Measurements from ENCODE around the gene CACNA1B. TPM values are rescaled to one million over a fixed set of nuclear protein-coding genes. Genes with fewer than 3 reads are reported as not detected.

The CACNA1B gene
- polyA plus RNA-seq, 2 of the 4 experiments (the other 2 are of a cell fraction), result 0.03 to 0.06 TPM

DNA sequence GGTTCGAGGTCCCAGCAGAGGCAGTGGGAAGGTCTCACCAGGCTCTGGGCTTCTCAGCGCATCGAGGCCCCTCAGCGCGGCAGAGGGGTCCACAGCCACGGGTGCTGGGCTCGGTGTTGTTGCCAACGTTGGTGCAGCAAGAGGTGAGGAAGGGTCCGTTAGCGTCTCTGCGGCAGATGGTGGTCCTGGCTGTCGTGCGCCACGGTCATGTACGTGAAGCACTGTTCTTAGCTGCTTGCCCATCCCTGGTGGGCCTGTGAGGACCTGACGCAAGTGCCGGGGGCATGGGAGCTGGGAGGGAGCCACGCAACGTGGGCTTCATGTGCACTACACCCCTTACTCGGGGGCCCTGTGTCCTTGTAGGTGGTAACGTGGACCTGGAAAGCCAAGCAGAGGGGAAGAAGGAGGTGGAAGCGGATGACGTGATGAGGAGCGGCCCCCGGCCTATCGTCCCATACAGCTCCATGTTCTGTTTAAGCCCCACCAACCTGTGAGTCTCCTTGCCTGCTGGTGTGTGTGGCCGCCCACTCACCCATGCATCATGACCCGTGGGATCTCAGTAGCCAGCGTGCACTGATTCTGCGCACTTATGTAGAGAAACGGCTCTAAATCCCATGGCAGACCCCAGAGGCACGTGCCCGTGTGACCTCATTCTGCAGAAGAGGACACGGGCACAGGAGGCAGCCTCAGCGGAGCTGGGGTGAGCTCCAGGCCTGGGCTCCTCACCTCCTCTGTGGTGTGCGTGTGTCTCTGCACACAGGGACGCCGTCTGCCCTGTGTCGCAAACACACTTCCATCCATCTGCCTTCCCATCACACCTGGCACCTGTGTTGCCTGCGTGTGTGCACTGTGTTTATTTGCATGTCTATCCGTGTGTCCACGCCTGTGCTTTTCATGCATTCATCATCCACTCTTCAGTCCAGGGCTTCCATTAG, 166.1 kb downstream of the CACNA1B start (continued):
- TF ChIP-seq HEYL (CRISPR knock-in tag; IDR thresholded peaks at IDR 0.05), result no peak
- no peak for TF ChIP-seq RCOR1 (IDR thresholded peaks at IDR 0.05; ENCODE audit: low read depth, low read length)
- TF ChIP-seq, protein P1, sequence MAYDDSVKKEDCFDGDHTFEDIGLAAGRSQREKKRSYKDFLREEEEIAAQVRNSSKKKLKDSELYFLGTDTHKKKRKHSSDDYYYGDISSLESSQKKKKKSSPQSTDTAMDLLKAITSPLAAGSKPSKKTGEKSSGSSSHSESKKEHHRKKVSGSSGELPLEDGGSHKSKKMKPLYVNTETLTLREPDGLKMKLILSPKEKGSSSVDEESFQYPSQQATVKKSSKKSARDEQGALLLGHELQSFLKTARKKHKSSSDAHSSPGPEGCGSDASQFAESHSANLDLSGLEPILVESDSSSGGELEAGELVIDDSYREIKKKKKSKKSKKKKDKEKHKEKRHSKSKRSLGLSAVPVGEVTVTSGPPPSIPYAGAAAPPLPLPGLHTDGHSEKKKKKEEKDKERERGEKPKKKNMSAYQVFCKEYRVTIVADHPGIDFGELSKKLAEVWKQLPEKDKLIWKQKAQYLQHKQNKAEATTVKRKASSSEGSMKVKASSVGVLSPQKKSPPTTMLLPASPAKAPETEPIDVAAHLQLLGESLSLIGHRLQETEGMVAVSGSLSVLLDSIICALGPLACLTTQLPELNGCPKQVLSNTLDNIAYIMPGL (CRISPR knock-in tag; IDR thresholded peaks at IDR 0.05; ENCODE audit: borderline replicate concordance), result no peak
- no peak for TF ChIP-seq RAD21 (conservative IDR thresholded peaks at IDR 0.05 in 1 of 2, IDR thresholded peaks at IDR 0.05 in 1 of 2)

DNA sequence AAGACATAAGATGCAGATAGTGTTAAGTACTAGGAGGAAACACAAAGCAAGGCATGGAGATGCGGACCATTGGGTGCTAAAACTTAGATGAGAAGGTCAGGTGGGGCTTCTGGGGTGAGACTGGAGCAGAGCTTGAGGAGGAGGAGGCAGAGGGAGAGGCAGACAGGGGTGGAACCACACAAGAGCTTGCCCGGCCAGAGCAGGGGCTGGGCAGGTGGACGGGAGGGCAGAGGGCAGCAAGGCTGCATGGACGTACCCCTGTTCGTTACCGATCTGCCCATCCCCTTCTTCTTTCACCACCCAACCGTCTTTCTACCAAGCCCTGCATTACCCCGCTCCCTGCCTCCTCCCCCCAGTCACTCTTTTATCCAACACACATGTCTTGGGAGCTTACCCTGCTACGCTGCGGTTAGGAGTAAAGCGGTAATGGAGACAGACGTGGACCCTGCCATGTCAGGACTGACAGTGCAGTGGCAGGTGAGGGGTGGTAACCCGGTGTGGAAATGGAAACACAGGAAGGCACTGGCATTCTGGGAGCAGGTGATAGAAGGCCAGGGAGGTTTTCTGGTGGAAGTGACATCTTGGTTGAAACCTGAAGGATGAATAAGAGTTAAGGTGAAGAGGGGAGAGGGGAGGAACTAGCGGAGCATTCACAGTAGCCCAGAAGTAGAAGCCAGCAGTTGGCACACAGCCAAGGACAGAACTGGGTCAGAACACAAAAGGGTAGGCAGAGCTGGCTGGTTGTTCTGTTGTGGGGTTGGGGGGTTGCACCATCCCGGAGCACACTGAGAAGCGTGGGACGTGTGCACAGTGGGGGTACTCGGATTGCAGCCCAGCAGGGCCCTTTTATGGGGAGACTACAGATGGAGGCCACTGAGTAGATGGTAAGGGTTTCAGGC, 167.2 kb downstream of the CACNA1B start:
- CTCF ChIA-PET, result no interaction called here
- 54% methylated on average over 18 of the region's 18 CpGs for WGBS (ENCODE audit: missing lambda C conversion rate)
- no peak for ATAC-seq
- POLR2A ChIA-PET, result no interaction called here
- FAIRE-seq, result no peak
- Histone ChIP-seq H3K4me1 (no peaks in the 10 kb centered on the region), H3K4me2 (no peak overlapping the region), H3K9me3 (no peaks in the 10 kb centered on the region), H3K4me3 (no peak overlapping the region), H3K27ac (no peak overlapping the region)
- TF ChIP-seq MAZ (IDR thresholded peaks at IDR 0.05; ENCODE audit: borderline replicate concordance, low read depth, low read length) (no peak), EHMT2 (IDR thresholded peaks at IDR 0.05; ENCODE audit: low read depth) (no peak)
- DNase-seq (ENCODE audit: low read depth in 1 of 2, low spot score in 1 of 2), result no peak

DNA sequence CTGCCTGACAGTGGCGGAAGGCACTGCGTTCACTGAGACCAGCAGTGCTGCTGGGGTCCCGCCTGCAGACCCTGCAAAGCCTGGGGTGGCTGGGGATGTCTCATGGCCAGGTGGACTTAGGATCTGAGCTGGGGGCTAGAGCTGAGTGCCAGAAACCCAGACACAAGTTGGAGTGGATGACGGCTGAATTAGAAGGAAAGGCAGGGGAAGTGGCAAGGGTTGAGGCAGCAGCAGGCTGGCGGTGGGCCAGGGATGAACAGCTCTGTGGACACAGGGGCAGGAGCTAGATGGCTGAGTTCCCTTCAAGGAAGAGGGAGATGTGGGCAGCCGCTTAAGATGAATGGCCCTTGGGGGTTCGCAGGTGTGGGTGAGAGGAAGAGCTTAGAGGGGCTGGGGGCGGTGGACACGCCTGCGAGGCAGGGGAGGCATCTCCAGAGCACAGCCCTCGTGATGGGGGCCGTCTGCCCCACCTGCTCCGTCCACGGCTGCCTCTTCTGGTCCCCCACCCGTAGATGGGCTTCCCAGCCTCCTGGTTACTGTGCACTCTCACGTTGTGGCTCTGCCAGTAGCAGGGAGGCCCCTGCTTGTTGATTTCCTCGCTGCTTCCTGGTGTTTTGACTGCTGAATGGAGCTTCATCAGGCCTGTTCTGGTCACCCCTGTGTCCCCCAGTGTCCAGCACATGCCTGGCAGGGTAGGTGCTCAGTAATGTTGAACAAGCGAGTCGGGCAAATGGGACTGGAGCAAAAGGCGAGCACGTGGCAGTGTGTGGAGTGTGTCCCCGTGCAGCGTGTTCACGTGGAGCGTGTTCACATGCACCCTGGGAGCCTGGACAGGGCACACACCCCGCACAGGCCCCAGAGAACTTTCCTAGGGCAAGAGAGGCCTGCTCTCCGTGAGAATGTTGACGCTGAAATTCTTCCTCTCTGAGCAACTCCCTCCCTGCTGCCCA, 168.2 kb downstream of the CACNA1B start:
- CTCF ChIA-PET, result no interaction called here
- no peak for DNase-seq (ENCODE audit: low read depth in 1 of 2, low spot score in 1 of 2)
- H3K4me2 ChIP-seq, result no peak overlapping the region
- no peak overlapping the region for H3K4me3 ChIP-seq
- ATAC-seq, result no peak
- no peaks in the 10 kb centered on the region for H3K9me3 ChIP-seq
- H3K4me1 ChIP-seq, result no peaks in the 10 kb centered on the region
- no peak for FAIRE-seq
- no peak for TF ChIP-seq MAFK (IDR thresholded peaks at IDR 0.05; ENCODE audit: partially characterized antibody)
- TF ChIP-seq, protein P2, sequence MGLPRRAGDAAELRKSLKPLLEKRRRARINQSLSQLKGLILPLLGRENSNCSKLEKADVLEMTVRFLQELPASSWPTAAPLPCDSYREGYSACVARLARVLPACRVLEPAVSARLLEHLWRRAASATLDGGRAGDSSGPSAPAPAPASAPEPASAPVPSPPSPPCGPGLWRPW (IDR thresholded peaks at IDR 0.05), result no peak
- TF ChIP-seq, protein P3, sequence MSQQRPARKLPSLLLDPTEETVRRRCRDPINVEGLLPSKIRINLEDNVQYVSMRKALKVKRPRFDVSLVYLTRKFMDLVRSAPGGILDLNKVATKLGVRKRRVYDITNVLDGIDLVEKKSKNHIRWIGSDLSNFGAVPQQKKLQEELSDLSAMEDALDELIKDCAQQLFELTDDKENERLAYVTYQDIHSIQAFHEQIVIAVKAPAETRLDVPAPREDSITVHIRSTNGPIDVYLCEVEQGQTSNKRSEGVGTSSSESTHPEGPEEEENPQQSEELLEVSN (IDR thresholded peaks at IDR 0.05; ENCODE audit: borderline replicate concordance, low read depth), result no peak
- TF ChIP-seq CBX8 (IDR thresholded peaks at IDR 0.05), result no peak
- no peak for TF ChIP-seq ZSCAN20 (CRISPR knock-in tag; IDR thresholded peaks at IDR 0.05)
- no peak for TF ChIP-seq SMC3 (IDR thresholded peaks at IDR 0.05)
- TF ChIP-seq HOXB13 (CRISPR knock-in tag; IDR thresholded peaks at IDR 0.05; ENCODE audit: low read depth), result no peak
- no peak for TF ChIP-seq ZFP36 (IDR thresholded peaks at IDR 0.05; ENCODE audit: borderline replicate concordance, partially characterized antibody)
- TF ChIP-seq NR3C1 (IDR thresholded peaks at IDR 0.05), result no peak
- no peak for TF ChIP-seq FOXS1 (CRISPR knock-in tag; IDR thresholded peaks at IDR 0.05)
- no peak for TF ChIP-seq EHMT2 (IDR thresholded peaks at IDR 0.05; ENCODE audit: low read depth)
- no peak for TF ChIP-seq FOSB (CRISPR knock-in tag; IDR thresholded peaks at IDR 0.05)
- TF ChIP-seq HDAC2 (IDR thresholded peaks at IDR 0.05), result no peak
- TF ChIP-seq CEBPB (IDR thresholded peaks at IDR 0.05), result no peak
- no peak for TF ChIP-seq MAZ (IDR thresholded peaks at IDR 0.05; ENCODE audit: borderline replicate concordance, low read depth, low read length)
- no peak for TF ChIP-seq EHF (CRISPR knock-in tag; IDR thresholded peaks at IDR 0.05)
- TF ChIP-seq GATA3 (IDR thresholded peaks at IDR 0.05; ENCODE audit: borderline replicate concordance), result no peak
- POLR2A ChIA-PET, result no interaction called here
- WGBS (ENCODE audit: missing lambda C conversion rate), result 55% methylated on average over 26 of the region's 28 CpGs
- no peak overlapping the region for H3K27ac ChIP-seq
